OCI-LY7 (cell line): ENCODE data around the gene RPL29. TPM values are rescaled to one million over a fixed set of nuclear protein-coding genes. Genes with fewer than 3 reads are reported as not detected.

ENCODE experiments used
- BruUV-seq: library from RNA; stranded (reverse); fragments of 400-500 nt; replicated peaks from 2 replicates; lab custom pipeline; 2021; lab: Mats Ljungman, UMichigan
- CTCF ChIA-PET: fragments of 300-600 bp; sonication (Branson Sonifier 250); formaldehyde crosslinking; loops from one replicate; lab custom pipeline; 2022; ENCODE audit warnings: antibody characterized with exemption; ENCODE audit not compliant: unreplicated experiment; lab: Charles Lee
- POLR2A ChIA-PET: fragments of 300-600 bp; sonication (Branson Sonifier 250); formaldehyde crosslinking; loops from one replicate; lab custom pipeline; 2022; ENCODE audit warnings: antibody characterized with exemption; lab: Charles Lee
- DNase-seq: peaks from one replicate; pipeline ENCODE4 v3.0.0-alpha.2; 2015; ENCODE audit warnings: low spot score
- H2AFZ ChIP-seq: fragments of 200-600 bp; sonication (generic), shearing (Covaris generic); 2 replicates; pipeline ENCODE4 v1.6.1; 2014; ENCODE audit warnings: mild to moderate bottlenecking, antibody characterized with exemption, low read length, moderate library complexity
- H3K27ac ChIP-seq: fragments of 200-600 bp; sonication (generic); 2 replicates; pipeline ENCODE4 v1.5.1; 2014; ENCODE audit warnings: mixed run types, low read depth, mild to moderate bottlenecking, moderate library complexity, low read length, inconsistent platforms; ENCODE audit not compliant: poor library complexity, severe bottlenecking
- H3K36me3 ChIP-seq: fragments of 200-600 bp; sonication (generic); 2 replicates; pipeline ENCODE4 v1.6.1; 2014; ENCODE audit warnings: mild to moderate bottlenecking, antibody characterized with exemption, low read length, moderate library complexity, mixed read lengths; ENCODE audit not compliant: insufficient read depth
- H3K4me1 ChIP-seq: fragments of 200-600 bp; sonication (generic); 2 replicates; pipeline ENCODE4 v1.5.1; 2014; ENCODE audit warnings: mild to moderate bottlenecking, low read length; ENCODE audit not compliant: insufficient read depth, poor library complexity, severe bottlenecking
- H3K4me2 ChIP-seq: fragments of 200-600 bp; sonication (generic); 2 replicates; pipeline ENCODE4 v1.6.1; 2014; ENCODE audit warnings: mild to moderate bottlenecking, low read length
- H3K4me3 ChIP-seq: fragments of 200-600 bp; sonication (generic); 2 replicates; pipeline ENCODE4 v1.5.1; 2014; ENCODE audit warnings: mild to moderate bottlenecking, low read depth, low read length; ENCODE audit not compliant: poor library complexity, severe bottlenecking
- H3K79me2 ChIP-seq: fragments of 200-600 bp; sonication (generic); 2 replicates; pipeline ENCODE4 v1.6.1; 2016; ENCODE audit warnings: low read depth, mild to moderate bottlenecking, low read length, moderate library complexity, mixed read lengths; ENCODE audit not compliant: insufficient read depth
- H3K9me2 ChIP-seq: fragments of 200-600 bp; sonication (generic); 2 replicates; pipeline ENCODE4 v1.6.1; 2016; ENCODE audit warnings: mild to moderate bottlenecking, low read length, mixed read lengths; ENCODE audit not compliant: insufficient read depth
- H3K9me3 ChIP-seq: fragments of 200-600 bp; sonication (generic); 2 replicates; pipeline ENCODE4 v1.6.1; 2014; ENCODE audit warnings: mild to moderate bottlenecking, mixed run types, low read length, mixed read lengths
- H4K20me1 ChIP-seq: fragments of 200-600 bp; sonication (generic); 2 replicates; pipeline ENCODE4 v1.6.1; 2014; ENCODE audit warnings: mild to moderate bottlenecking, antibody characterized with exemption, low read length, moderate library complexity, mixed read lengths; ENCODE audit not compliant: insufficient read depth
- EZH2phosphoT487 ChIP-seq: fragments of 200-600 bp; sonication (generic); IDR thresholded peaks from 2 replicates; pipeline ENCODE4 v1.6.1; 2018; ENCODE audit warnings: low read depth, borderline replicate concordance, mild to moderate bottlenecking, mixed run types, antibody characterized with exemption, low read length, moderate library complexity, mixed read lengths
- intact Hi-C: fragments of 100-400 bp; cut with micrococcal nuclease; formaldehyde crosslinking; loops from one replicate; pipeline ENCODE4 v1.10.0; 2022; ENCODE audit not compliant: unreplicated experiment
- total RNA-seq, 2 experiments: library from RNA; depleted of rRNA in 1 of 2; stranded (reverse); fragments of >200 nt in 1 of 2; shearing (Covaris generic) in 1 of 2; gene quantifications; 2 replicates each; pipeline ENCODE4 v1.2.3, GENCODE V29; 2014 to 2022
- TF ChIP-seq, protein P1 (sequence below): fragments of 200-600 bp; sonication (generic); conservative IDR thresholded peaks from 2 replicates; pipeline ENCODE4 v1.5.1; 2014; ENCODE audit warnings: mild to moderate bottlenecking, antibody characterized with exemption, low read length, moderate library complexity, mixed read lengths

Gene RPL29
- total RNA-seq, 2 experiments from 2014 or later, result 1,535 to 1,781 TPM

DNA sequence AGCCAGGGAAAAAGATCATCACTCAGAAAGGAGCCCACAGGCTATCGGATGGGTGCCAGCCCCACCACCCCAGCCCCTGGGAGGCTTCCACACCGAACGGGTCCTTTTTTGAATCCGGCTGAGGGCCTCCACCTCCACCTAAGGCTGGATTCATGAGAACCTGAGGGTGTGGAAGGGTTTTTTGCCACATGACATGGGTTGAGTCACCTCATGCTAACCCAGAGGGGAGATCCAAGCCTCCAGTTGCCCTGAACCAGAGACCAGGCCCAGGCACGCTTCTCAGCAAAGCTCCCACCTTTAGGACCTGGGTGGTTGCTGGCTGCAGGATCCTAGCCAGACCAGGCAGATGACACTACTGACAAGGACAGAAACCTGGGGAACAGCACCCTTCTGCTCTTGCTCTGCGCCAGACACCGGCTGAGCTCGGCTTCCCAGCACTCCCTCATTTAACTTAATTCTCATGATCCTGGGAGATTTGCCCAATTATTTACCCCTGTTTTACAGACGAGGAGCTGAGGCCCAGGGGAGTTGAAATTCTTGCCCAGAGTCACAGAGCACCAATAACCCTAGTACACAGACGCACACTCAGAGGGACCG is 35.1 kb upstream of the RPL29 start:
- no peak for TF ChIP-seq EZH2phosphoT487
- TF ChIP-seq, protein P1, sequence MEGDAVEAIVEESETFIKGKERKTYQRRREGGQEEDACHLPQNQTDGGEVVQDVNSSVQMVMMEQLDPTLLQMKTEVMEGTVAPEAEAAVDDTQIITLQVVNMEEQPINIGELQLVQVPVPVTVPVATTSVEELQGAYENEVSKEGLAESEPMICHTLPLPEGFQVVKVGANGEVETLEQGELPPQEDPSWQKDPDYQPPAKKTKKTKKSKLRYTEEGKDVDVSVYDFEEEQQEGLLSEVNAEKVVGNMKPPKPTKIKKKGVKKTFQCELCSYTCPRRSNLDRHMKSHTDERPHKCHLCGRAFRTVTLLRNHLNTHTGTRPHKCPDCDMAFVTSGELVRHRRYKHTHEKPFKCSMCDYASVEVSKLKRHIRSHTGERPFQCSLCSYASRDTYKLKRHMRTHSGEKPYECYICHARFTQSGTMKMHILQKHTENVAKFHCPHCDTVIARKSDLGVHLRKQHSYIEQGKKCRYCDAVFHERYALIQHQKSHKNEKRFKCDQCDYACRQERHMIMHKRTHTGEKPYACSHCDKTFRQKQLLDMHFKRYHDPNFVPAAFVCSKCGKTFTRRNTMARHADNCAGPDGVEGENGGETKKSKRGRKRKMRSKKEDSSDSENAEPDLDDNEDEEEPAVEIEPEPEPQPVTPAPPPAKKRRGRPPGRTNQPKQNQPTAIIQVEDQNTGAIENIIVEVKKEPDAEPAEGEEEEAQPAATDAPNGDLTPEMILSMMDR, result no peak
- H3K9me2 ChIP-seq, result no peaks in the 10 kb centered on the region
- no peak overlapping the region for H3K27ac ChIP-seq
- H3K36me3 ChIP-seq, result no peaks in the 10 kb centered on the region
- no peaks in the 10 kb centered on the region for H3K79me2 ChIP-seq
- POLR2A ChIA-PET, result interaction anchor here (1.4 kb wide), 1 partner anchor 22 kb away, joined by 3 read pairs; no protein-coding TSS in a partner anchor
- intact Hi-C loops, result no loop called here
- H4K20me1 ChIP-seq, result no peaks in the 10 kb centered on the region
- no peak overlapping the region for H2AFZ ChIP-seq
- no peaks in the 10 kb centered on the region for H3K9me3 ChIP-seq
- no TSS peak for BruUV-seq
- no peak overlapping the region for H3K4me2 ChIP-seq
- CTCF ChIA-PET, result interaction anchor here (1.1 kb wide), 1 partner anchor 26 kb away, joined by 6 read pairs; no protein-coding TSS in a partner anchor
- no peak for DNase-seq
- H3K4me3 ChIP-seq, result no peak overlapping the region
- no peaks in the 10 kb centered on the region for H3K4me1 ChIP-seq

DNA sequence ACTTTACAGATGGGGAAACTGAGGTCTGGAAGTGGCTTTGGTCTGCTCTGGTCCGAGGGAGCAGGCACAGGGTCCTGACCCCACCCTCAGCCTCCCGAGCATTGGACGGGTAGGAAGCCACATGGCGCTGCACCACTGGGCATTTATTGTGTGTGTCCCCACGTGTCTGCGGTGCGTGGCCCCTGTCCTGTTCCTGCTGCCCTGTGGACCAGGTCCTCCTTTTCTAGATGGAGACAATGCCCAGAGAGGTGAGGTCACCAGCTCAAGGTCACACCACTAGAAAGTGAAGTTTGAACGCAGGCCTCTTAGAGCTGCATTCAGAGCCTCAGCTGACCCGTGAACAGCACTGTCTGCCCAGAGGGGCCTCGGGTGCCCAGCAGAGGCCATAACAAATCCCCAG is 33.8 kb upstream of the RPL29 start:
- Histone ChIP-seq H2AFZ (no peak overlapping the region), H3K79me2 (no peaks in the 10 kb centered on the region), H3K4me3 (no peak overlapping the region), H4K20me1 (no peaks in the 10 kb centered on the region), H3K4me2 (no peak overlapping the region), H3K27ac (no peak overlapping the region), H3K9me3 (no peaks in the 10 kb centered on the region), H3K9me2 (no peaks in the 10 kb centered on the region), H3K4me1 (no peaks in the 10 kb centered on the region), H3K36me3 (no peaks in the 10 kb centered on the region)
- TF ChIP-seq, protein P1, result no peak
- no peak for TF ChIP-seq EZH2phosphoT487
- CTCF ChIA-PET, result no interaction called here
- DNase-seq, result no peak
- intact Hi-C loops, result no loop called here
- POLR2A ChIA-PET, result no interaction called here
- no TSS peak for BruUV-seq

DNA sequence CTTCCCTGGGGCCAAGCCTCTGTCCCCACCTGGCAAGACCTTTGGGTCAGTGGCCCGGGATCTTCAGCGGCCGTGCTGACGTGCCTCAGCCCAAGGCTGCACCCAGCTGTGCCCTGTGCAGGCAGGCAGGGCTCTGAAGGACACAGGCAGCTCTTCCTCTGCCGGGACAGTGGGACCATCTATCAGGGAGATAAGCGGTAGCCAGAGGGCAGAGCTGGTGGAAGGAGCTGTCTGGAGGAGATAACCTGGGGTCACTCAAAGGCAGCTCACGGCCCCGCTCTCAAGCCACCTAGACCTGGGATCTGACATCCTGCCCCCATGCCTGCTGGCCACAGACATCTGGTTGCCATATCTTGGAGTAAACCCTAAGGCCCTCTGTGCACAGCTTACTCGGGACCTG is 33.4 kb upstream of the RPL29 start:
- Histone ChIP-seq H3K27ac (no peak overlapping the region), H3K9me2 (no peaks in the 10 kb centered on the region), H2AFZ (no peak overlapping the region), H3K4me2 (no peak overlapping the region), H3K4me3 (no peak overlapping the region), H3K36me3 (no peaks in the 10 kb centered on the region), H4K20me1 (no peaks in the 10 kb centered on the region), H3K4me1 (peaks cover 2% of the 10 kb centered on the region), H3K79me2 (no peaks in the 10 kb centered on the region), H3K9me3 (no peaks in the 10 kb centered on the region)
- no TSS peak for BruUV-seq
- intact Hi-C loops, result no loop called here
- no peak for DNase-seq
- ChIA-PET CTCF (no interaction called here), POLR2A (no interaction called here)
- TF ChIP-seq, protein P1, result no peak
- TF ChIP-seq EZH2phosphoT487, result no peak
